Right renal cortex interstitium (tissue), 3 donors: Measurements from ENCODE around the gene CENPP. TPM values are rescaled to one million over a fixed set of nuclear protein-coding genes. Genes with fewer than 3 reads are reported as not detected.

ENCODE experiments used
- DNase-seq, 3 donors: peaks; one replicate each; pipeline ENCODE4 v3.0.0-alpha.2; 2013; ENCODE audit warnings: low read depth in 3 of 3, low spot score in 2 of 3
- polyA plus RNA-seq, 3 donors: library from polyadenylated mRNA; unstranded; fragments of 120-200 nt; gene quantifications; one replicate each; pipeline ENCODE4 v1.2.1, GENCODE V29; 2013; ENCODE audit not compliant: insufficient read length in 3 of 3

Gene CENPP
- polyA plus RNA-seq, 3 donors = 5.7 to 7.7 (median 6.3) TPM

DNA sequence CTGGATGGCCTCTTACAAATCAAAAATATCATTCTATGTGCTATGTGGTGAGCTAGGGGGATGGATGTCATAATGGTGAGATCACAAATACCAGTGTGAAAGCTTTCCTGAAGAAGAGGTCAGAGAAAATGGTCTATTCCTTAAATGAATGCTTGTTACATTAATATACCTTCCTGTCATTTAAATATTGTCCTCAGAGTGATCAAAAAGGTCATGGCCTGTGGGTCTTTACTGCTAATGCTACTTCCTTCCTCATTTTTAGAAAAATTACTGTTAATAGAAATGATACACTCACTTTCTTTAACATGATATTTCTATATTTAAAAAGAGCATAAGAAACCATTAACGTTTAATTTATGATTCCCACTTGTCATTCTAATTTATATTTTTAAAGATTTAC, 88.8 kb downstream of the CENPP start:
- no peak for DNase-seq

DNA sequence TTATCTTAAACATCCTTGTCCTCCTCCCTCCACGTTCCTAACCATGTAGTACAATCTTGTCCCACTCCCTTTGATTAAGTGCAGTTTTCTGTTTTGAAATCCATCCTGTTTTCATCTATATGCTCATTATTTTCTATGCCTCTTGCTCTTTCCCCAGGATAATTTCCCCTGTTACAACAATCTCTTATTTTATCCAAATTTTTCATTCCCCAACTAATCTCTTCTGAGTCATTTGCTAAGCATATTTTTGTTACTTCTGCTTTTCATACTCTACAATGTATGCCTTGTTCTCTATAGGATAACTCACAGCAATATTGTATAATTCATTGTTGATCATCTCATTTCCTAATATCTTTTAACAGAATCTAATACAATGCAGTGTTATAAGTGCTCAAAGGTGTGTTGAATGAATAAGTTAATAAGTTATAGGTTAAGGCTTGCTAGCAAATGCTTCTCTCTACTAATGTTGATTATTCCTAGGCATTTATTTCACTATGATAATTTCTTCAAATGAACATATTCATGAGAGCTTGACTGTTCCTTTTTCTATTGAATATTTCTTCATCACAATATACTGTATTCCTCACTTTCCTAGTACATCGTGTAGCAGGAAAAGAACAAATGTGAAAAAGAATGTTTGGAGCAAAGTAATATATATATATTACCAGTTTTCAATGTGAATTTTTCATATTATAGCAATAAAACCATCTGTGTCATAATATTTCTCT, 97.0 kb downstream of the CENPP start:
- no peak for DNase-seq

GRCh38 chr9:92423612-92424011, 97.9 kb downstream of the CENPP start:
- DNase-seq = no peak

- no peak for DNase-seq
Measured at GRCh38 chr9:92424340-92424739, 98.6 kb downstream of the CENPP start, which contains the start of gene OMD. TSS of gene OMD (minus strand) at chr9:92424471. CDS start at chr9:92417558, 6,913 bp downstream.

DNA sequence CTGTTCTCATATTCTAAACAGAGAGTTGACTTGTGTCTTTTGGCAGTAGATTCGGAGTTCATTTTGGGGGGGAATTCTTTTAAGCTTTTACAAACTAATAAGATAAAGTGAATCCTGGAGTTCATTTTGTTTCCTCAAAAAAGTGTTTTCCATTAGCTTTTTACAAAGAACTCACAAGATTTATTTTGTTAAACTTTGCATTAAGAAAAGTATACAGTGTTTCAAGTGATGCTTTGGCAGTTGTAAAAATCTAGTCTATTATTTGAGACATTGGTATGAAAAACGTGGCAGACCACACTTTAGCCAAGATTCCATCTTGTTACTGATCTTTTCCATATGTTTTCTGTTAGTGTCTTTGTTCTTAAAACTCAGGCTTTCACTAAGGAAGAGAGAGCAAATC, 99.7 kb downstream of the CENPP start:
- peak; percentile 58 to 77 (median 62) for DNase-seq

- DNase-seq = no peak
Measured at GRCh38 chr9:92426501-92427145, 100.9 kb downstream of the CENPP start.

GRCh38 chr9:92429836-92430235, 104.1 kb downstream of the CENPP start:
- no peak for DNase-seq

GRCh38 chr9:92432350-92432749, 106.6 kb downstream of the CENPP start:
- DNase-seq = no peak

- no peak for DNase-seq
Measured at GRCh38 chr9:92432972-92433548, 107.3 kb downstream of the CENPP start.

- no peak for DNase-seq
Measured at GRCh38 chr9:92435263-92435662, 109.5 kb downstream of the CENPP start.

GRCh38 chr9:92438900-92439526, 113.3 kb downstream of the CENPP start:
- no peak for DNase-seq

GRCh38 chr9:92439921-92440750, 114.4 kb downstream of the CENPP start:
- no peak for DNase-seq

- no peak for DNase-seq
Measured at GRCh38 chr9:92440751-92441046, 114.9 kb downstream of the CENPP start.

DNA sequence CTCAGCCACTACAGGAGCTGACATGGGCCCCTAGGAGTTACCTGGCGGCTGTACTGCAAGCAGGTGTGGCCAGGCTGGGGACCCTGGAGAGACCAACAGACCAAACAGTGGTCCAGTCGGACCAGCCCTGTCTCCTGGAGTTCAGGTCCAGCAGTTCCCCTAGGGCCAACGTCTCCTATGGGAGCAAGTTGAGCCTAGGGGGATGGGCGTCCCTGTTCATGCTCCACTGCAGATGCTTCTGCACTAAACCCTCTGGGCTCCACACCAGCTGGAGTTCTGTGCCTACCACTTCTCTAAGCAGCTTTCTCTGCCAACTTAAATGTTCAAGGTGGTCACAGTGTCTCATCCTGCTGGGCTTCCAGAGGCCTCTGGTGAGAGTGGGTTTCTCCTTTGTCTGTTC, 119.1 kb downstream of the CENPP start:
- no peak for DNase-seq

- no peak for DNase-seq
Measured at GRCh38 chr9:92446536-92446935, 120.8 kb downstream of the CENPP start.

GRCh38 chr9:92455217-92455616, 129.5 kb downstream of the CENPP start:
- no peak for DNase-seq

DNA sequence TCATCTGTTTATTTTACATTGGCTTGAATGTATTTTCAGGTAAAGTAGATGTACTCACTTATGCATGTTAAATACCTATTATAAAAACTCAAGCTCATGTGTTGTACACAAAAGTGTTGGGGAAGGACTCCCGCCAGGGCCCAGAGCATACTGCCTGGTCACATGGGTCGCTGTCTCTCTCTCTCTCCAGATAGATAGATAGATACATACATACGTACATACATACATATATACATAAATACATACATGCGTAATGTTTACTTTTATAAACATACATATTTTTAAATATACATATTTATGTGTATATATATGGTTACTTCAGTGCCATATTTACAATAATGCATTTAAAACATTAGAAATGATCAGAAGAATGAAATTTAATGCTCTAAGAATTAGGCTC, 131.8 kb downstream of the CENPP start:
- DNase-seq = no peak

DNA sequence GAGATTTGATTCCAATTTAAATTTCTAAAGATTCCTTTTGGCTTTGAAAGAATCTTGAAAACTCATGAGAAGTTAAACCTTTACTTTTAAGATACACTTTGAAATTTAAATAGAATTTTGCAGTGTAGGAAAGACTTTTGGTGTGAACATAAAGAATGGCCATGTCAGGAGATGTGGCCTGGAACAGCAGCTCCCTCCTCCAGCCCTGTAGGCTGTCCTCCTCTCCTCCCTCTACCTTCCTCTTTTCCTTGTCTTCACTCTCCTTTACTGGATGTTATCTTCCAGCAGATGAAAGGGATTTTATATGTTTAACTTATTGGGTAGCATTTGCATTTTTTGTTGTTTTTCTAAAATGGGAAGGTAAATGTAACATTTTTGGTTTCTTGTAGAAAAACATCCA, 137.6 kb downstream of the CENPP start:
- no peak for DNase-seq

DNA sequence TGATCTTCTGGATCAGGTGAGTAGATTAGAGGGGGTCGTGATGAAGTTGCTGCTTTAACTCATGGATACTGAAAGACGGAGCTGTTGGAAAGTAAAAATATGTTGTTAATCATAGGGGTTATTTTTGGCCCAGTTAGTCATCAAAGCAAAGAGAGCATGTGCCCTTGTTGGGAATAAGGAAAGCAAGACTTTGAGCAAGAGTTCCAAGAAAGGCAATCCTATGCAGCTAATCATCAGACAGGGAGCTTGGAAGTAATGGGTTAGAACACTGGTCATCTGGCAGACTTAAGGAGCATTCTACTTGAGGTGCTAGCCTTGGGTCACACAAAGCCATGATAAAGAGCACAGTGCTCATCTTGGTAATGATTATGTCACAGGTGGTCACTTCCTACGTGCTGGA, 138.2 kb downstream of the CENPP start:
- DNase-seq = no peak

DNA sequence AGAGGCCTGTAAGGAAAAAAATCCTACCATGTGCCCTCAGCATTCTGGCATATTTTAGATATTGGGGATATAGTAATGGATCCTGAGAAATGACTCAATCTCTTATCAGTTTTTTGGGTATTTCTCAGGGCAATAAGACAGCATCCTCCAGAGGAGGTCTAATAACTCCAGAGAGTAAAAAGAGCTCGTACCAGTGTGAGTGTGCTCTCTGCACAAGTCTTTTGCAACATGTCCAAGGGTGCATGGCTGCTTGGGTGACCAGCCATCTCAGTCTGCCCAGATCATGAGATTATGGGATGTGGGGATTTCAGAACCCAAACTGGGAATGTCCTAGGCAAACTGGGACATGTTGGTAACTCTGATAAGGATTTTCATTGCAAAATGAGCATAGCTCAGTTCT, 141.3 kb downstream of the CENPP start:
- no peak for DNase-seq

DNA sequence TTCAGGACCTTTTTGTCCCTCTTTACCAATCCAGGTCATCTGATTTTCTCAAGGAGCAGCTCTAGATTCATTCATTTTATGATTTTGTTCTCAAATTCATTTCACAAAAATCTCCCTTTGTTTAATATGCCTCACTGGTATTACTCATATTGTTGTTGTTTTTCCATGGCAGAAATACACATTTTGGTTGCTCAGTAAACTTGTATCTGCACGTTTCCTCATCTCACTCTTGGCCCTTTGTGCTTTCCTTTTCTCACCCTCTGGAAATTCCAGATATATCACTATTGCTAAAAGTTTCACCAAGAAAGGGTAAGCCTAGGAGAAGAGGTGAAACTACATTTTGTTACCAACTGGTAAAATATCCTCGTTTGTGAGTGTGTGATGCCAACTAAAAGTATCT, 141.8 kb downstream of the CENPP start:
- DNase-seq = no peak
